Endodermal cell (in vitro differentiated cells): ENCODE data around the gene ZNF280D. TPM values are rescaled to one million over a fixed set of nuclear protein-coding genes. Genes with fewer than 3 reads are reported as not detected.

Experiments used
- DNase-seq: peaks from one replicate; pipeline ENCODE4 v3.0.0-alpha.2; 2017
- H3K27ac ChIP-seq: 2 replicates; pipeline ENCODE4 v1.5.1; 2013; ENCODE audit warnings: mild to moderate bottlenecking, low read depth, low read length, moderate library complexity
- H3K27me3 ChIP-seq: 2 replicates; pipeline ENCODE4 v1.6.1; 2013; ENCODE audit warnings: mild to moderate bottlenecking, low read length, moderate library complexity; ENCODE audit not compliant: insufficient read depth, control insufficient read depth, poor library complexity, severe bottlenecking
- H3K36me3 ChIP-seq: 2 replicates; pipeline ENCODE4 v1.7.0; 2013; ENCODE audit warnings: mild to moderate bottlenecking, low read length, moderate library complexity; ENCODE audit not compliant: control insufficient read depth, insufficient read depth
- H3K4me1 ChIP-seq: one replicate; pipeline ENCODE4 v1.7.0; 2013; ENCODE audit warnings: low read length; ENCODE audit not compliant: control insufficient read depth, insufficient read depth
- H3K4me3 ChIP-seq: 2 replicates; pipeline ENCODE4 v1.5.1; 2013; ENCODE audit warnings: mild to moderate bottlenecking, low read length, moderate library complexity
- H3K9ac ChIP-seq: 2 replicates; pipeline ENCODE4 v1.6.1; 2013; ENCODE audit warnings: mild to moderate bottlenecking, low read length, moderate library complexity; ENCODE audit not compliant: poor library complexity, severe bottlenecking; ENCODE audit errors: extremely low read depth
- H3K9me3 ChIP-seq: 2 replicates; pipeline ENCODE4 v1.6.1; 2013; ENCODE audit warnings: mild to moderate bottlenecking, low read length, moderate library complexity; ENCODE audit not compliant: control insufficient read depth
- H3K27ac Mint-ChIP-seq: 2 replicates; pipeline ENCODE4 v1.8.0; 2020; ENCODE audit warnings: mixed read lengths
- H3K27me3 Mint-ChIP-seq: 2 replicates; pipeline ENCODE4 v1.8.0; 2021; ENCODE audit warnings: mild to moderate bottlenecking, mixed read lengths; ENCODE audit not compliant: insufficient read depth
- H3K36me3 Mint-ChIP-seq: 2 replicates; pipeline ENCODE4 v1.8.0; 2020; ENCODE audit warnings: low read depth, mixed read lengths
- H3K4me1 Mint-ChIP-seq: 2 replicates; pipeline ENCODE4 v1.8.0; 2020; ENCODE audit warnings: mixed read lengths
- H3K4me3 Mint-ChIP-seq: 2 replicates; pipeline ENCODE4 v1.8.0; 2020; ENCODE audit warnings: mild to moderate bottlenecking, moderate library complexity, mixed read lengths
- H3K9me3 Mint-ChIP-seq: 2 replicates; pipeline ENCODE4 v1.8.0; 2020; ENCODE audit warnings: mild to moderate bottlenecking, mixed read lengths
- WGBS, 2 experiments: methylation state at CpG; one replicate each; pipeline versions ENCODE4 v1.1.5 to v1.1.7; 2013; ENCODE audit warnings: missing lambda C conversion rate in 2 of 2, mixed read lengths in 1 of 2; ENCODE audit not compliant: insufficient coverage in 1 of 2, insufficient read length in 1 of 2; 5-methylcytosine and 5-hydroxymethylcytosine counted together
- total RNA-seq, 2 donors: library from RNA; stranded (reverse); fragmentation: NEBNext Ultra II Directional in 1 of 2; extraction: Animal tissue kit (Norgen Biotek cat#: 25700) in 1 of 2; gene quantifications; 2 replicates in 1 of 2; 3 replicates in 1 of 2; pipeline ENCODE4 v1.2.1, GENCODE V29; 2021
- TF ChIP-seq, protein P1 (sequence below): fragments of 200-600 bp; sonication (generic); conservative IDR thresholded peaks from 2 replicates; pipeline ENCODE4 v1.5.0; 2021; ENCODE audit warnings: antibody characterized with exemption, mild to moderate bottlenecking

The ZNF280D gene
- total RNA-seq, 2 donors from 2014 or later = 22.0 to 35.1 TPM

GRCh38 chr15:56772868-56773639 is 39.7 kb upstream of the ZNF280D start:
- Histone ChIP-seq H3K4me1 (no peaks in the 10 kb centered on the region), H3K36me3 (no peaks in the 10 kb centered on the region), H3K27me3 (no peaks in the 10 kb centered on the region), H3K4me3 (no peak overlapping the region), H3K27ac (no peak overlapping the region), H3K9me3 (no peaks in the 10 kb centered on the region), H3K9ac (no peak overlapping the region)
- 47 to 48% methylated on average over 4 to 6 of the region's 6 CpGs for WGBS, 2 experiments
- H3K36me3 Mint-ChIP-seq = no peaks in the 10 kb centered on the region
- H3K9me3 Mint-ChIP-seq = no peaks in the 10 kb centered on the region
- H3K27me3 Mint-ChIP-seq = peaks cover 16% of the 10 kb centered on the region
- peaks cover 8% of the 10 kb centered on the region for H3K4me1 Mint-ChIP-seq
- TF ChIP-seq, protein P1, sequence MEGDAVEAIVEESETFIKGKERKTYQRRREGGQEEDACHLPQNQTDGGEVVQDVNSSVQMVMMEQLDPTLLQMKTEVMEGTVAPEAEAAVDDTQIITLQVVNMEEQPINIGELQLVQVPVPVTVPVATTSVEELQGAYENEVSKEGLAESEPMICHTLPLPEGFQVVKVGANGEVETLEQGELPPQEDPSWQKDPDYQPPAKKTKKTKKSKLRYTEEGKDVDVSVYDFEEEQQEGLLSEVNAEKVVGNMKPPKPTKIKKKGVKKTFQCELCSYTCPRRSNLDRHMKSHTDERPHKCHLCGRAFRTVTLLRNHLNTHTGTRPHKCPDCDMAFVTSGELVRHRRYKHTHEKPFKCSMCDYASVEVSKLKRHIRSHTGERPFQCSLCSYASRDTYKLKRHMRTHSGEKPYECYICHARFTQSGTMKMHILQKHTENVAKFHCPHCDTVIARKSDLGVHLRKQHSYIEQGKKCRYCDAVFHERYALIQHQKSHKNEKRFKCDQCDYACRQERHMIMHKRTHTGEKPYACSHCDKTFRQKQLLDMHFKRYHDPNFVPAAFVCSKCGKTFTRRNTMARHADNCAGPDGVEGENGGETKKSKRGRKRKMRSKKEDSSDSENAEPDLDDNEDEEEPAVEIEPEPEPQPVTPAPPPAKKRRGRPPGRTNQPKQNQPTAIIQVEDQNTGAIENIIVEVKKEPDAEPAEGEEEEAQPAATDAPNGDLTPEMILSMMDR = no peak
- H3K27ac Mint-ChIP-seq = no peak overlapping the region
- H3K4me3 Mint-ChIP-seq = no peak overlapping the region
- DNase-seq = no peak

GRCh38 chr15:56770173-56770572 is 36.9 kb upstream of the ZNF280D start:
- Mint-ChIP-seq H3K4me1 (peaks cover 8% of the 10 kb centered on the region), H3K9me3 (no peaks in the 10 kb centered on the region)
- 89 to 95% methylated on average over 4 to 5 of the region's 5 CpGs for WGBS, 2 experiments

GRCh38 chr15:56767315-56767714 is 34.0 kb upstream of the ZNF280D start:
- Mint-ChIP-seq H3K4me1 (no peaks in the 10 kb centered on the region), H3K27me3 (peaks cover 5% of the 10 kb centered on the region), H3K4me3 (no peak overlapping the region), H3K9me3 (no peaks in the 10 kb centered on the region), H3K36me3 (no peaks in the 10 kb centered on the region), H3K27ac (no peak overlapping the region)
- DNase-seq = no peak
- 100% methylated on average over 1 of the region's 1 CpG; no CpG with 5 or more reads in 1 of the 2 experiments for WGBS, 2 experiments
- Histone ChIP-seq H3K27ac (no peak overlapping the region), H3K27me3 (no peaks in the 10 kb centered on the region), H3K4me1 (no peaks in the 10 kb centered on the region), H3K36me3 (no peaks in the 10 kb centered on the region), H3K9me3 (no peaks in the 10 kb centered on the region), H3K9ac (no peak overlapping the region), H3K4me3 (no peak overlapping the region)
- TF ChIP-seq, protein P1 = no peak

More at GRCh38 chr15:56770173-56770572, 36.9 kb upstream of the ZNF280D start:
- DNase-seq = no peak
- Mint-ChIP-seq H3K27me3 (peaks cover 16% of the 10 kb centered on the region), H3K4me3 (no peak overlapping the region), H3K27ac (no peak overlapping the region), H3K36me3 (no peaks in the 10 kb centered on the region)
- Histone ChIP-seq H3K27me3 (no peaks in the 10 kb centered on the region), H3K27ac (no peak overlapping the region), H3K9ac (no peak overlapping the region), H3K4me3 (no peak overlapping the region), H3K4me1 (no peaks in the 10 kb centered on the region), H3K9me3 (no peaks in the 10 kb centered on the region), H3K36me3 (no peaks in the 10 kb centered on the region)
- TF ChIP-seq, protein P1 = no peak
